HG03342 (cell line): ENCODE measurements around the gene PWWP2B.

Experiments
- ATAC-seq: cut with Tn5 transposase; IDR thresholded peaks from one replicate; pipeline ENCODE4 v1.9.1; 2021; ENCODE audit warnings: mild to moderate bottlenecking, moderate library complexity; ENCODE audit not compliant: unreplicated experiment

The PWWP2B gene

GRCh38 chr10:132393695-132394181 lies 3.3 kb upstream of the PWWP2B start:
- ATAC-seq, result no peak

GRCh38 chr10:132394201-132394811 lies 2.7 kb upstream of the PWWP2B start:
- ATAC-seq, result no peak

- no peak for ATAC-seq
These were observed 1.9 kb upstream of the PWWP2B start for GRCh38 chr10:132394936-132395703.

GRCh38 chr10:132395704-132396493 lies 1.1 kb upstream of the PWWP2B start:
- no peak for ATAC-seq

GRCh38 chr10:132396494-132397035 lies 435 bp upstream of the PWWP2B start:
- peak; percentile 60 for ATAC-seq

- ATAC-seq, result peak; percentile 26
These were observed 918 bp downstream of the PWWP2B start for GRCh38 chr10:132397671-132398565.

- no peak for ATAC-seq
These were observed 1.6 kb downstream of the PWWP2B start for GRCh38 chr10:132398566-132398991.

- no peak for ATAC-seq
These were observed 2.4 kb downstream of the PWWP2B start for GRCh38 chr10:132399117-132400035.

GRCh38 chr10:132400041-132400546 lies 3.1 kb downstream of the PWWP2B start:
- no peak for ATAC-seq

GRCh38 chr10:132400547-132401151 lies 3.6 kb downstream of the PWWP2B start:
- ATAC-seq, result no peak

GRCh38 chr10:132401401-132402118 lies 4.6 kb downstream of the PWWP2B start:
- ATAC-seq, result no peak

- ATAC-seq, result no peak
These were observed 5.8 kb downstream of the PWWP2B start for GRCh38 chr10:132402781-132403241.

- ATAC-seq, result no peak
These were observed 6.6 kb downstream of the PWWP2B start for GRCh38 chr10:132403511-132404168.

- ATAC-seq, result no peak
These were observed 7.3 kb downstream of the PWWP2B start for GRCh38 chr10:132404169-132404880.

- ATAC-seq, result no peak
These were observed 8.0 kb downstream of the PWWP2B start for GRCh38 chr10:132404911-132405462.

- ATAC-seq, result no peak
These were observed 8.5 kb downstream of the PWWP2B start for GRCh38 chr10:132405463-132405991.
